Stimulated activated CD8-positive, alpha-beta memory T cell treated with anti-CD3 and anti-CD28 coated beads, Interleukin-4, amount 100 ng/mL, for 24 hours (primary cell): Measurements from ENCODE around the gene CD74.
"Not testable (repeated sequence)": the region's sequence is repeated elsewhere in the genome, so short reads cannot be mapped to it uniquely, and the experiment has no call there.

Source experiments
- DNase-seq: peaks from one replicate; pipeline ENCODE4 v3.0.0-alpha.2; 2020; ENCODE audit warnings: low read depth

The CD74 gene

GRCh38 chr5:150412319-150413175 lies at the start of gene CD74:
Gene CD74, minus strand, starts transcription at chr5:150412910. Its CDS starts 161 bp downstream, at chr5:150412749.
- peak; percentile 87 for DNase-seq

GRCh38 chr5:150461231-150461630 lies 48.5 kb upstream of the CD74 start:
- DNase-seq, result no peak

- no peak for DNase-seq
These were observed 48.1 kb upstream of the CD74 start for GRCh38 chr5:150460781-150461180.

GRCh38 chr5:150458802-150459557 lies 46.3 kb upstream of the CD74 start:
- DNase-seq, result peak; percentile 78

- no peak for DNase-seq
These were observed 45.0 kb upstream of the CD74 start for GRCh38 chr5:150457562-150458240.

- DNase-seq, result no peak
These were observed 44.4 kb upstream of the CD74 start for GRCh38 chr5:150457121-150457520.

- no peak for DNase-seq
These were observed 42.0 kb upstream of the CD74 start for GRCh38 chr5:150454492-150455229.

- DNase-seq, result not testable (repeated sequence)
These were observed 41.3 kb upstream of the CD74 start for GRCh38 chr5:150454027-150454426.

GRCh38 chr5:150452914-150453313 lies 40.2 kb upstream of the CD74 start:
- DNase-seq, result no peak

- no peak for DNase-seq
These were observed 38.9 kb upstream of the CD74 start for GRCh38 chr5:150451594-150451993.

GRCh38 chr5:150449517-150450339 lies 37.0 kb upstream of the CD74 start, which contains the start of gene RPS14:
Gene RPS14, minus strand, starts transcription at chr5:150449739. Its CDS starts 2,006 bp downstream, at chr5:150447733.
- peak; percentile 90 for DNase-seq

- no peak for DNase-seq
These were observed 36.3 kb upstream of the CD74 start for GRCh38 chr5:150448952-150449516.

GRCh38 chr5:150448334-150448733 lies 35.6 kb upstream of the CD74 start:
- no peak for DNase-seq

GRCh38 chr5:150447188-150447587 lies 34.5 kb upstream of the CD74 start:
- DNase-seq, result no peak

- DNase-seq, result no peak
These were observed 33.9 kb upstream of the CD74 start for GRCh38 chr5:150446583-150446982.

- no peak for DNase-seq
These were observed 33.4 kb upstream of the CD74 start for GRCh38 chr5:150446088-150446487.

GRCh38 chr5:150444770-150445169 lies 32.1 kb upstream of the CD74 start:
- no peak for DNase-seq

- no peak for DNase-seq
These were observed 30.7 kb upstream of the CD74 start for GRCh38 chr5:150443242-150444075.

GRCh38 chr5:150442699-150443080 lies 30.0 kb upstream of the CD74 start:
- no peak for DNase-seq
